Measurements from ENCODE around the gene ELF3. TPM values are rescaled to one million over a fixed set of nuclear protein-coding genes. Genes with fewer than 3 reads are reported as not detected.

ELF3 gene
- not detected for total RNA-seq

DNA sequence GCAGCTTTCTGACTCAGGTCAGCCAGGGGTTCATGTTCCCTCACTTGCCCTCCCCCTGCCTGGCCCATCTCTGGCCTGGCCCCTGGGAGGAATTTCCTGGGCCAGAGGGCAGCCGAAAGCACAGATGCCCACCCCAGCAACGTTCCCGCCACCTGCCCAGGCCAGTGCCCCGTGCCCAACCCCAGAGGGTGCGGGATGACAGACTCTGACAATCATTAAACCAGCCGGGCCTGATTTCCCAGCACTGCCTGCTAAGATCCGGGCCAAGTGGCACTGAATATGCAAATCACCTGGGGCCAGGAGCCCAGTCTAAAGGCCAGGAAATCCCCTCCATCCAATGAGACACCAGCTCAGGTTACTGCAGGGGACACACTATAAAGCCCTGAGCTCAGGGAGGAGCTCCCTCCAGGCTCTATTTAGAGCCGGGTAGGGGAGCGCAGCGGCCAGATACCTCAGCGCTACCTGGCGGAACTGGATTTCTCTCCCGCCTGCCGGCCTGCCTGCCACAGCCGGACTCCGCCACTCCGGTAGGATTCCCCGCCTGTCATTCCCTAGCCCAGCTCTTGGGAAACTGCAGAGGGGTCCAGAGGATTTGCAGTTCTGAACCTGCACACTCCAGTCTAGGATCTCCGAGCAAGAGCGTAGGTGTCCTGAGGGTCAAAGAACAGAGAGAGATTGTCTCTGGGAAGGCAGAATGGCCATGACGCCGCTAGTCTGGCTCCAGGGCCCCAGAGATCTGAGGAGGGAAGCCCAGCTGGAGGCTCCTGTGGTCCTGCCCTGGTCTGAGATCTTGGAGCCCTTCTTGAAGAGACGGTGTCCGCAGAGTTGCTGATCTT lies at the start of gene ELF3:
ELF3 (plus strand) TSS at position 408 of the 836 bp plus-strand sequence. CDS start 550 bp downstream, outside the sequence.

DNA sequence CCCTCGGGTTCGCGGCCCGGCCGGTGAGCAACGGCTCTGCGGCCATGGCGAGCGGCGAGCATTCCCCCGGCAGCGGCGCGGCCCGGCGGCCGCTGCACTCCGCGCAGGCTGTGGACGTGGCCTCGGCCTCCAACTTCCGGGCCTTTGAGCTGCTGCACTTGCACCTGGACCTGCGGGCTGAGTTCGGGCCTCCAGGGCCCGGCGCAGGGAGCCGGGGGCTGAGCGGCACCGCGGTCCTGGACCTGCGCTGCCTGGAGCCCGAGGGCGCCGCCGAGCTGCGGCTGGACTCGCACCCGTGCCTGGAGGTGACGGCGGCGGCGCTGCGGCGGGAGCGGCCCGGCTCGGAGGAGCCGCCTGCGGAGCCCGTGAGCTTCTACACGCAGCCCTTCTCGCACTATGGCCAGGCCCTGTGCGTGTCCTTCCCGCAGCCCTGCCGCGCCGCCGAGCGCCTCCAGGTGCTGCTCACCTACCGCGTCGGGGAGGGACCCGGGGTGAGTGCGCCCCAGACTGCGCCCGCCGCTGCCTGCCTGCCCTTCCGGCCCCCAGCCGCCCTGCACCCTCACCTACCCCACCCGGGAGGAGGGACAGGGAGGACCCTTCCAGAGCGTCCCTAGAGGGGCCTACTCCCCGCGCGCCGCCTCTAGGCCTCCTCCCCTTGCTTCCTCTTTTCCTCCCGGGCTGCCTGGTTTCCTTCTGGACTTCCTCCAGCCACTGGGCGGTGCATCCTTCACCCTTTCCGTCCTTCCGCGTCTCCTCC lies 27.6 kb upstream of the ELF3 start, which contains the start of gene RNPEP:
RNPEP (plus strand) TSS at position 26 of the 757 bp plus-strand sequence; CDS start at position 45, 19 bp downstream.

Small RNA genes within 50 kb of the gene (small RNA-seq; reads per million reads assigned to genes)
- not detected for gene AL691482.1
- gene AL691482.2: not detected
- gene MIR6740: not detected
- not detected for gene RF00156

Other genes with a start within 250 kb of the ELF3 start
- 66.9 TPM for gene IPO9, start 181.4 kb upstream of the ELF3 start, total RNA-seq
- 48.0 TPM for gene SHISA4, start 121.7 kb upstream of the ELF3 start, total RNA-seq
- gene LMOD1, start 64.0 kb upstream of the ELF3 start, total RNA-seq: 0.46 TPM
- gene TIMM17A, start 55.1 kb upstream of the ELF3 start, total RNA-seq: 74.7 TPM
- 12.2 TPM for gene RNPEP, start 27.9 kb upstream of the ELF3 start, total RNA-seq
- gene GPR37L1, start 112.3 kb downstream of the ELF3 start, total RNA-seq: 6.5 TPM
- gene ARL8A, start 134.2 kb downstream of the ELF3 start, total RNA-seq: 77.7 TPM
- gene PTPN7, start 150.0 kb downstream of the ELF3 start, total RNA-seq: not detected
- 1.6 TPM for gene LGR6, start 183.2 kb downstream of the ELF3 start, total RNA-seq

Data from diencephalon (tissue), 1 donor.